Limb (tissue), 2 donors: ENCODE results near the gene BCCIP.

Experiments
- DNase-seq, 2 donors: peaks; one replicate each; pipeline ENCODE4 v3.0.0-alpha.2; 2016; ENCODE audit errors: extremely low spot score in 2 of 2

BCCIP gene

GRCh38 chr10:125797994-125798662, 25.2 kb upstream of the BCCIP start:
- no peak for DNase-seq

GRCh38 chr10:125799451-125800182, 23.7 kb upstream of the BCCIP start:
- DNase-seq = no peak

GRCh38 chr10:125801574-125801973, 21.8 kb upstream of the BCCIP start:
- no peak for DNase-seq

DNA sequence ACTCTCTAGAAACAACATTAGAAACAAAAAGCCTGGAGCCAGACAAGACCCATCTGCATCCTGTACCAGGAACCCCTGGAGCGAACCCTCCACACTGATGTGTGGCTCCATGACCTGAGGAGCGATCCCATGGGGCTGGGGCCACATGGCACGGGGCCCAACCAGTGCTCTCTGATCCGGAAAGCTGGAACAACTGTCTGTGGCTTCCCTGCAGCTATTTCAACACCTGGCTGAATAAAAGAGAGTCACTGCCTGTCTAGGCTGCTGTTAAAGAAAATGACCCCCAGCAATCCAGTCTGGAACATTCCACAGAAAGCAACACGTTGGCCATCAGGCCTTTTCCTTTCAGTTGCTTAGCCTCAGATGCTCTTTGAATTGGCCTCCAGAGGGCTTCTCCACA, 21.2 kb upstream of the BCCIP start:
- DNase-seq = no peak

DNA sequence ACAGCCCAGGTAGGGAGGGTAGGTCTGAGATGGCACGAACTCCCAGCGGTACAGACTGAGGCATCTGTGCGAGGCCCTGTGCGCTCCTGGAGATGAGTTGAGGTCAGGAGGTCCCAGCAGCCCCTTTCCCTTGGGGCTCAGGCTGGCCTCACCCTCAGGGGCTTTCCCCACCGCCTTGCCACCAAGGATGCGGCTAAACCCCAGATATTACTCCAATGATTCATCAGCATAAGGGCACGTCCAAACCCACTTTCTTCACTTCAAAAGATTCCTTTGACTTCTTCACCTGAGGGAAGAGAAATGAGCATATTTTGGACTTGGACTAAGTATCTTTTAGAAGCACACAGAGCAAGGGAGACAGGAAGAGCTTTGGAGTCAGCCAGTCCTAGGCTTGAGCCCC, 20.6 kb upstream of the BCCIP start:
- no peak for DNase-seq

GRCh38 chr10:125808047-125808446, 15.3 kb upstream of the BCCIP start:
- no peak for DNase-seq

- no peak for DNase-seq
These were observed 12.1 kb upstream of the BCCIP start for GRCh38 chr10:125811251-125811650.

GRCh38 chr10:125812128-125812750, 11.1 kb upstream of the BCCIP start:
- DNase-seq = no peak

GRCh38 chr10:125815764-125816163, 7.6 kb upstream of the BCCIP start:
- no peak for DNase-seq

- no peak for DNase-seq
These were observed 6.8 kb upstream of the BCCIP start for GRCh38 chr10:125816548-125816947.

GRCh38 chr10:125817337-125817946, 5.9 kb upstream of the BCCIP start:
- DNase-seq = no peak

GRCh38 chr10:125820701-125821100, 2.6 kb upstream of the BCCIP start:
- no peak for DNase-seq

DNA sequence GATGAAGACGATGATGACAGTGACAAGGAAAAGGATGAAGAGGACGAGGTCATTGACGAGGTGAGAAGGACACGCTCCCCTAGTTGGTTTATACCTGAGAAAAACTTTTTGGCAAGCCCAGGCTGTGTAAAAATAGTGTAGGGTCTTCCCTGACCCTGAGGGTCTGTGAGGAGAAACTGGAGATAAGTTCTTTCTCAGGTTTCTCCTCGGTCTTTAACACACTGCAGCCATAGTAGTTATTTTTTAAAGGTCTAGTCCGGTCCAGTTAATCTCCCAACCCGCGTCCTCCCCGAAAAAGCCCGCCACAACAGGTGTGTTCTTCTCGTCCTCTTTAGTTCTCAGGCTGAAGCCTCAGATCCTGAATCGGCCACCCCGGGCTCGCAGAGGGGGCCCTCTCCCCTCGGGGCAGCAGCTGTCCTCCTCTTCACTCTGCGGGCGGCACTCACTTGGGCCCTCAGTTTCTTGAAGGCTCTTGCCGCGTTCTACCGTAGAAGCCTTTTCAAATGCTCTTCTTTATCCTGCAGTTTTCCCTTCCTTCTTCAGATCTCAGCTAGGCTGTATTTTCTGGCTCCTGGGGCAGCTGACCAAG, 411 bp downstream of the BCCIP start:
- peak in 1 of 2 donors; percentile 41 for DNase-seq

DNA sequence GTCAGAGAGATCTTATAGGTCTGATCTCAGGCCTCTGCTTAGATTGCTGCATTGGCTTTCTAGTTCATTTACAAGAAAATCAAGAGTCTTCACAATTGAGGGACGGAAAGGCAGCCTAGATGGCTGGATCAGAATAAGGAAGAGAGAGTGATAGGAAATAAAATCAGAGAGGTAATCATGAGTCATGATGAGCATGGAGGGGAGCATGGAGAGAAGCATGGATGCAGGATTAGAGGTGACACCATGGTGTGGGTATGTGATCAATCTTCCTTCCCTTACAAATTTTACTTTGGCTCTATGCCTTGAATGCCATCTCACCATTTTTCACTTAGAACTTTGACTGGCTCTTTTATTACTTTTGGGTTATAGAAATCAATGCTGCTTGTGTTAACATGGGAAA, 1.4 kb downstream of the BCCIP start:
- DNase-seq = no peak

DNA sequence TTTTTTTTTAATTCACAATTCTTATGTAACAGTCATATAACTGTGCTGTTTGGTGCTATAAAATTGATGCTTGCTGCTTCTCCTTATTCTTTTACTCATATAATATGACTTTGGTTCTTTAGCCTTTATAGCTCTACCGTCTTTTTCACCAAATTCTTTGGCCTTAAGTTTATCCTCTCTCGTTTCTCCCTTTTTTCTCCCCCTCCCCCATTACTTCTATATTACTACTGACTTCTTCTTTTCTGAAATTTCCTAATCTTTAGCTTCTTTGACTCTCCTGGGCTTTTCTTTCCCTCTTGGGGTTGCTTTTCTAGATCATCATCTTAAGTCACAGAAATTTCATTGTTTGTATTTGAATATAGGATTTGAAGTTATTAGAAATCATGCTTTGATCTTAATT, 3.8 kb downstream of the BCCIP start:
- DNase-seq = no peak

- DNase-seq = no peak
These were observed 5.0 kb downstream of the BCCIP start for GRCh38 chr10:125828311-125828710.

DNA sequence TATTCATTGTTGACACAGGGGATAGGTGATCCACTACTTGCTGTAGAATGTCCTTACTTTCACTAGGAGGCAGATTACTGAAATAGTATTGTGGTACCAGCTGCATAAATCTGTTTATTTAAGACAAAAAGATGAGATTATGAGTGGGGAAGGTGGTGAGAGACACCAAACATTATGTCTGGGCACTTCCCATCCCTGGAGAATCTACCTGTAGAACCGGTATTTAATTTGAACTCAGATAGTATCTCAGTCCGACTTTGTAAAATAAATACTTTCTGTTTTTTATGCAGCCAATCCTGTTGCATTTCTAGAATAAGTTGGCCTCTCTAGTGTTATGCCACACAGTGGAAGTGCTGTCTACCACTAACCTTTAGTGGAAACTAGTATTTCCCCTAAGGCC, 13.4 kb downstream of the BCCIP start:
- no peak for DNase-seq

GRCh38 chr10:125838802-125839575, 15.6 kb downstream of the BCCIP start:
- DNase-seq = no peak

DNA sequence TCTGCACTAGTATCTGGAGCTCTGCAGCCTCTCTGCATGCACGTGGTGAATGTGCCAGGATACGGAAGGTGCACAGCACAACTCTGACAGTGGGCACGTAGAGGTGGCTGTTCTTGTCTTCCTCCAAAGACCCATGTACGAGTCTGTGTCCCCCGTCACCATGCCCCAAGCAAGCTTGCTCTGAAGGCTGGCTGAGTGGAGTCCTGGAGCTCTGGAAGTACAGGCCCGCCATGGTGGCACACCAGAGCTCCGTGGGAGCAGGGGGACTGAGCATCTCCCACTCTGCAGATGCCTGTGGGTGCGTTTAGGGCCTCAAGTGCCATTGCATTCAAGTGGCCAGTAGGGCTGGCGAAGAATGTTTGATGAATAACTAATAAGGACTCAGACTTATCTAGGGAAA, 17.1 kb downstream of the BCCIP start:
- DNase-seq = no peak

DNA sequence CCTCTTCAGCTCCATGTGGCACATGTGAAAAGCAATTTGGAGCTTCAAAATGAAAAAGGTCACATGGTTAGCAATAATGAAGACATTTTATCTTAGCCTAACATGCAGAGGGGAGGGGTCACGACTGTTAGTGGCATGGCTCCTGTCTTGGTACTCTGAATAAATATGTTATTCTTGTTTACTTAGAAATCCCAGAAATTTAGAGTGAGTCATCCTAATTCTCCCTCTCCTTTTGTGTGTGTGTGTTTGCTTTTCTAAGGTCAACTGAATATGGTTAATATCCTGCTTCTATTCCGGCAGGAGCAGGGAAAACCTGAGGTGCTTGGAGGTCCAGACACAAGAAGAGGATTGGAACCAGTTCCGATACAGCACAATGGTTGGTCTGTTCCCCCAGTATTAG, 17.6 kb downstream of the BCCIP start:
- no peak for DNase-seq

DNA sequence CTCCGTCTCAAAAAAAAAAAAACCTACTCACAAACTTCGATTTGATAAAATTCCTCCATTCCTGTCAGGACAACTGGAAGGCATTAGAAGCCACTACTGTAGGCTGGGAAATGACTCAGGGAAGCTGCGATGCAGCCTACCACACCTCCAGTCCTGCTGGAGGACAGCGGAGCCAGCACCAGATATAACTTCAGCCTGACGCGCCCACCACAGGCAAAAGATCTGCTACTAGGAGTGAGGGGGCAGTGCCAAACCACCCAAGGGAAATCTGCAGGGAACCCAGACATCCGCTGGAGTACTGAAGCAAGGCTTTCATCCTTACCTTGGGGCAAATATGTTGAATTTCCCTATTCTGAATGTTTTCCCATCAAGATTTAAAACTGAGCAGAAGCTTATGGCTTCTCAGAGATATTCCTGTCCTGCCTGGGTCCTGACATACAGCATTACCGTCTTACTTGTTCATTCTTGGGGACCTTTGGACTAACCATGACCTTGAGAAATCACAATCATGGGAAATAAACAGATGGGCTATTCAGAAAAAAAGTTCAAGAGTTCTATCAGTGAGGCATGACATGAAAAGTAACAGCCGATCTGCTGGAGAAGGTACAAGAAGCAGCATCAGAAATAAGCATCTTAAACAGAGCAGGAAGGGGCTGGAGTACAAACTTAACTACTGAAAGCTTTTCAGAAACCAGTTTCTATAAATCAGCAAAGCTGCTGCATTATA, 20.4 kb downstream of the BCCIP start:
- no peak for DNase-seq
